GM23248 (cell line): ENCODE data around the gene PPIL4. TPM values are rescaled to one million over a fixed set of nuclear protein-coding genes. Genes with fewer than 3 reads are reported as not detected.

Source experiments
- DNase-seq: peaks from one replicate; pipeline ENCODE4 v3.0.0-alpha.2; 2015
- H2AFZ ChIP-seq: fragments of 200-600 bp; sonication (generic); 2 replicates; pipeline ENCODE4 v1.6.1; 2016; ENCODE audit warnings: antibody characterized with exemption
- H3F3A ChIP-seq: fragments of 200-600 bp; sonication (generic); 2 replicates; pipeline ENCODE4 v1.6.1; 2016; ENCODE audit warnings: mild to moderate bottlenecking, antibody characterized with exemption, mixed run types; ENCODE audit not compliant: insufficient read depth
- H3K27ac ChIP-seq: fragments of 200-600 bp; sonication (generic); 2 replicates; pipeline ENCODE4 v1.5.1; 2016; ENCODE audit warnings: mild to moderate bottlenecking
- H3K27me3 ChIP-seq: fragments of 200-600 bp; sonication (generic); replicated peaks from 2 replicates; pipeline ENCODE4 v1.6.1; 2016; ENCODE audit warnings: mild to moderate bottlenecking; ENCODE audit not compliant: insufficient read depth
- H3K36me3 ChIP-seq: fragments of 200-600 bp; sonication (generic); 2 replicates; pipeline ENCODE4 v1.6.1; 2016; ENCODE audit warnings: low read depth, mild to moderate bottlenecking
- H3K4me1 ChIP-seq: fragments of 200-600 bp; sonication (generic); 2 replicates; pipeline ENCODE4 v1.6.1; 2016; ENCODE audit warnings: mild to moderate bottlenecking; ENCODE audit not compliant: insufficient read depth
- H3K4me2 ChIP-seq: fragments of 200-600 bp; sonication (generic); one replicate; pipeline ENCODE4 v1.6.1; 2016; ENCODE audit warnings: mild to moderate bottlenecking; ENCODE audit not compliant: unreplicated experiment
- H3K4me3 ChIP-seq: fragments of 200-600 bp; sonication (generic); 2 replicates; pipeline ENCODE4 v1.5.1; 2016; ENCODE audit warnings: mild to moderate bottlenecking
- H3K79me2 ChIP-seq: fragments of 200-600 bp; sonication (generic); 2 replicates; pipeline ENCODE4 v1.6.1; 2016; ENCODE audit warnings: mild to moderate bottlenecking; ENCODE audit not compliant: insufficient read depth
- H3K9ac ChIP-seq: fragments of 200-600 bp; sonication (generic); 2 replicates; pipeline ENCODE4 v1.6.1; 2016; ENCODE audit warnings: mild to moderate bottlenecking
- H3K9me2 ChIP-seq: fragments of 200-600 bp; sonication (generic); 2 replicates; pipeline ENCODE4 v1.6.1; 2016; ENCODE audit warnings: mixed run types, mild to moderate bottlenecking, moderate library complexity; ENCODE audit not compliant: insufficient read depth
- H3K9me3 ChIP-seq: fragments of 200-600 bp; sonication (generic); one replicate; pipeline ENCODE4 v1.6.1; 2017; ENCODE audit warnings: low read depth
- H4K20me1 ChIP-seq: fragments of 200-600 bp; sonication (generic); 2 replicates; pipeline ENCODE4 v1.6.0; 2016; ENCODE audit not compliant: insufficient read depth
- EZH2 ChIP-seq: fragments of 200-600 bp; sonication (generic); IDR thresholded peaks from 2 replicates; pipeline ENCODE4 v1.6.1; 2018; ENCODE audit warnings: antibody characterized with exemption, mild to moderate bottlenecking; ENCODE audit not compliant: insufficient read depth, poor library complexity, severe bottlenecking
- EZH2phosphoT487 ChIP-seq: fragments of 200-600 bp; sonication (generic); IDR thresholded peaks from 2 replicates; pipeline ENCODE4 v1.6.1; 2018; ENCODE audit warnings: antibody characterized with exemption, moderate library complexity, mild to moderate bottlenecking, low read depth; ENCODE audit not compliant: insufficient read depth
- WGBS, 2 experiments: methylation state at CpG; one replicate each; pipeline ENCODE4 v1.1.6; 2015 to 2017; ENCODE audit warnings: low lambda C conversion rate in 2 of 2, low coverage in 1 of 2; ENCODE audit errors: missing lambda C conversion rate in 2 of 2; 5-methylcytosine and 5-hydroxymethylcytosine counted together
- in situ Hi-C: fragments of 300-500 bp; cut with MboI; formaldehyde crosslinking; loops from 2 replicates; pipeline ENCODE4 v1.15.0; 2020
- polyA plus RNA-seq: library from polyadenylated mRNA; unstranded; fragments of >200 nt; fragmentation: Nextera tagmentation; extraction: Ambion mirVana; gene quantifications from 2 replicates; pipeline ENCODE4 v1.2.1, GENCODE V29; 2016
- total RNA-seq: library from RNA; depleted of rRNA; stranded (reverse); fragments of >200 nt; shearing (Covaris generic); gene quantifications from 2 replicates; pipeline ENCODE4 v1.2.3, GENCODE V29; 2014

Gene PPIL4
- total and polyA plus RNA-seq, 2 experiments from 2014 or later = 32.2 to 43.0 TPM

DNA sequence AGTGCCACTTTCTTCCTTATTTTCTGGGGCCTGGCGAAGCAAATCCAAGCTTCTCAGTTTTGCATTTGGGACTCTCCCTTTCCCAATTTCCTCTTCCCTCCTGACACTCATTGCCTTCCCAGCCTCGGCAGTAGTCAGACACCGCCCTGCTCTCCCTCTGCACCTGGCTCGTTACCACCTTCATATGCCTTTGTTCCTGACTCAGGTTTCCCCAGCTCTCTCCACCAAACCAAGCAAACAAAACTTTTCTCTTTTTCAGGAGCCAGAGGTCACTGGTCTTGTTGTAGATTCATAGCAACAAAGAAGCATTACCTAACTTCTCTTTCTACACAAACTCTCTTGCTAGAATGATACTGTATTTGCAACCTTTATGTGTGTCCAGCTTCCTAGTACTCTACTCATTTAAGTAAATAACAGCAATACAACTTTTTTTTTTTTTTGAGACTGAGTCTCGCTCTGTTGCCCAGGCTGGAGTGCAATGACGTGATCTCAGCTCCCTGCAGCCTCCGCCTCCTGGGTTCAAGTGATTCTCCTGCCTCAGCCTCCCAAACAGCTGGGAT lies 52.0 kb downstream of the PPIL4 start:
- H3K36me3 ChIP-seq = no peaks in the 10 kb centered on the region
- H2AFZ ChIP-seq = no peak overlapping the region
- H3K27me3 ChIP-seq = no peaks in the 10 kb centered on the region
- no peak overlapping the region for H3K4me3 ChIP-seq
- no peak for DNase-seq
- H3F3A ChIP-seq = peaks cover 16% of the 10 kb centered on the region
- H3K4me2 ChIP-seq = no peak overlapping the region
- H3K9me3 ChIP-seq = no peaks in the 10 kb centered on the region
- H3K4me1 ChIP-seq = peaks cover 11% of the 10 kb centered on the region; the same call in 1 of the 2 replicates
- H3K27ac ChIP-seq = no peak overlapping the region
- WGBS, 2 experiments = 98 to 99% methylated on average over 7 of the region's 7 CpGs
- H4K20me1 ChIP-seq = no peaks in the 10 kb centered on the region
- in situ Hi-C loops = no loop called here
- no peaks in the 10 kb centered on the region for H3K79me2 ChIP-seq
- no peaks in the 10 kb centered on the region for H3K9me2 ChIP-seq
- no peak overlapping the region for H3K9ac ChIP-seq
- TF ChIP-seq EZH2phosphoT487 (no peak), EZH2 (no peak)

DNA sequence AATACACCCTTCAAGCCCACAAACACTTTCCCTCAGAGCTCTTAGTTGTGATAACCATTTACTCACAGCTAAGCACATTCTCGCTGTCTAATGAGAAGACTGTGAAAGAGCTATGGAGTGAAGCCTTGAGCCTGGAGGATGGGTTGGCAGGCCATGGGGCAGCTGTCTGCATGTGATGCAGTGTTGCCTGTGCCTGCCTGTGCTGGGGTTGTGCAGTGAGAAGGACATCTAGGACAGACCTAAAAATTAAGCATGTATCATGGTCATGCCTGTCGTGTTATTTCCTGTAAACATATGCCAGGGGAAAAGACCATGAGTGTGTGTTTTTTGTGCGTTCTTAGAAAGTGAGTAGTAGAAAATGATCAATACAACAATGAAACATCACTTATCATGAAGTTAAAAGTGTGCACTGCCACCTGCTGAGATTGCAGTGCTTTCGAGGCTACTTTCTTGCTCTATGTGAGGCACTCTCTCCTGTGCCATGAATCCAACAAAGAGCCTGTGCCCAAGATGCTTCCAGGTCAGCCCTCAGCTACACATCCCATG lies 53.0 kb downstream of the PPIL4 start:
- no peaks in the 10 kb centered on the region for H3K9me3 ChIP-seq
- no peak overlapping the region for H3K27ac ChIP-seq
- no peaks in the 10 kb centered on the region for H3K79me2 ChIP-seq
- H3K36me3 ChIP-seq = no peaks in the 10 kb centered on the region
- TF ChIP-seq EZH2phosphoT487 = no peak
- no peak for TF ChIP-seq EZH2
- H3K4me3 ChIP-seq = no peak overlapping the region
- no peaks in the 10 kb centered on the region for H3K27me3 ChIP-seq
- no peak overlapping the region for H3K4me2 ChIP-seq
- H4K20me1 ChIP-seq = no peaks in the 10 kb centered on the region
- H3K9me2 ChIP-seq = no peaks in the 10 kb centered on the region
- 89% methylated on average over 4 of the region's 4 CpGs for WGBS, 2 experiments
- no peak overlapping the region for H3K9ac ChIP-seq
- in situ Hi-C loops = no loop called here
- H2AFZ ChIP-seq = no peak overlapping the region
- H3K4me1 ChIP-seq = peaks cover 7% of the 10 kb centered on the region; the same call in 1 of the 2 replicates
- peaks cover 6% of the 10 kb centered on the region for H3F3A ChIP-seq
- DNase-seq = no peak

DNA sequence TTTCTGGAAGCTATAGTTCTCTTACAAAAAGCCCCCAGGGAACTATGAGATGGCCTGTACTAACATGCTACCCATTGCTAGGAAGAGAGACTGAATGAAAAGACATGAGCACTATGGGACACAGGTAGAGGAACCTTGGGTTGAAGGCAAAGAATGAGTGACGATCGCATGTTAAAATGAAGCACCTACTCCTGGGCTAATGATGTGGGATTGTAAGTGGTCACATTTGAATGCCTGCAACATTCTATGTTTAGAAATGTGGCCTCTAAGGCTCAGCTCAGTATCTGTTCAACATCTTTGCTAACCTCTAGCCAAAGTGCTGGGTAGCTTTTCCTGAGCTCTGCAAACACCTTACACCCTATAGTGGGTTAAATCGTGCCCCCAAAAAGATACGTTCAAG lies 55.9 kb downstream of the PPIL4 start:
- Histone ChIP-seq H3K27me3 (no peaks in the 10 kb centered on the region), H4K20me1 (no peaks in the 10 kb centered on the region), H3K9me2 (no peaks in the 10 kb centered on the region), H3K79me2 (no peaks in the 10 kb centered on the region), H3K36me3 (no peaks in the 10 kb centered on the region), H3K9me3 (no peaks in the 10 kb centered on the region), H3K27ac (no peak overlapping the region), H3K4me2 (no peak overlapping the region), H3K4me1 (peaks cover 4% of the 10 kb centered on the region), H2AFZ (no peak overlapping the region), H3F3A (no peaks in the 10 kb centered on the region), H3K9ac (no peak overlapping the region), H3K4me3 (no peak overlapping the region)
- WGBS, 2 experiments = 87 to 90% methylated on average over 4 of the region's 4 CpGs
- DNase-seq = no peak
- in situ Hi-C loops = no loop called here
- no peak for TF ChIP-seq EZH2phosphoT487
- no peak for TF ChIP-seq EZH2

- H3K36me3 ChIP-seq = no peaks in the 10 kb centered on the region
- no peak overlapping the region for H3K4me3 ChIP-seq
- no peaks in the 10 kb centered on the region for H3K27me3 ChIP-seq
- 42 to 43% methylated on average over 3 of the region's 3 CpGs for whole genome bisulfite sequencing, 2 experiments
- H3K9me3 ChIP-seq = no peaks in the 10 kb centered on the region
- peak; percentile 23 for DNase-seq
- H3F3A ChIP-seq = no peaks in the 10 kb centered on the region
- no peaks in the 10 kb centered on the region for H3K9me2 ChIP-seq
- H3K4me2 ChIP-seq = no peak overlapping the region
- no peaks in the 10 kb centered on the region for H3K79me2 ChIP-seq
- no peak overlapping the region for H3K27ac ChIP-seq
- no peak overlapping the region for H2AFZ ChIP-seq
- H3K4me1 ChIP-seq = peaks cover 8% of the 10 kb centered on the region
- in situ Hi-C loops = no loop called here
- TF ChIP-seq EZH2 (no peak), EZH2phosphoT487 (no peak)
- H3K9ac ChIP-seq = no peak overlapping the region
- no peaks in the 10 kb centered on the region for H4K20me1 ChIP-seq
Measured at GRCh38 chr6:149488815-149489214, 57.0 kb downstream of the PPIL4 start.

DNA sequence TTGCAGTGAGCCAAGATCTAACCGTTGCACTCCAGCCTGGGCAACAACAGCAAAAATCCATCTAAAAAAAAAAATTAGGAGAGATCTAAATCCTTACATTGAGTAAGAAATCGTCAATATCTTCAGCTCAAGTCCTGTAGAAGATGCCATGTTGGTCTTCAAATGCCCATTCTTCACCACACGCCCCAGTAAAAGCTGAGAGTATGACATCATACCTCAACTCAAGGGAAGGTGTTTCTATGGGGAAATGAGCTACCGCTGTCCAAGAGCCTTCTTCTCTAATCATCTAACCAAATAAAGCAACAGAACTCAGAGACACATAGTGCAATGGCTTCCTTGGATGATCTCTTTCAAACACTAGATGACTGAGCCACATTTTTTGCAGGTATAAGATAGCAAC lies 58.5 kb downstream of the PPIL4 start:
- no peaks in the 10 kb centered on the region for H3K9me3 ChIP-seq
- no peak overlapping the region for H3K4me2 ChIP-seq
- no peak for TF ChIP-seq EZH2
- TF ChIP-seq EZH2phosphoT487 = no peak
- H3K79me2 ChIP-seq = no peaks in the 10 kb centered on the region
- in situ Hi-C loops = no loop called here
- no peak for DNase-seq
- WGBS, 2 experiments = 88 to 93% methylated on average over 4 of the region's 4 CpGs
- H3K27me3 ChIP-seq = no peaks in the 10 kb centered on the region
- H2AFZ ChIP-seq = no peak overlapping the region
- H3K9ac ChIP-seq = no peak overlapping the region
- no peak overlapping the region for H3K27ac ChIP-seq
- H3K4me3 ChIP-seq = no peak overlapping the region
- H3F3A ChIP-seq = no peaks in the 10 kb centered on the region
- H3K9me2 ChIP-seq = no peaks in the 10 kb centered on the region
- peaks cover 8% of the 10 kb centered on the region for H3K4me1 ChIP-seq
- no peaks in the 10 kb centered on the region for H4K20me1 ChIP-seq
- no peaks in the 10 kb centered on the region for H3K36me3 ChIP-seq
